ENCODE results near the gene BRD7. TPM values are rescaled to one million over a fixed set of nuclear protein-coding genes. Genes with fewer than 3 reads are reported as not detected.

BRD7 gene
- total RNA-seq, 1 experiment from 2014 or later = 45.6 TPM

GRCh38 chr16:50282010-50282538, 86.7 kb downstream of the BRD7 start:
- Histone ChIP-seq H3K27me3 (ENCODE audit: control insufficient read depth, insufficient read depth, low read length) (no peaks in the 10 kb centered on the region), H3K4me1 (ENCODE audit: control insufficient read depth, insufficient read depth, low read length) (no peaks in the 10 kb centered on the region), H3K36me3 (ENCODE audit: control insufficient read depth, insufficient read depth, low read length) (no peaks in the 10 kb centered on the region), H3K27ac (ENCODE audit: low read length) (no peak overlapping the region), H3K9me3 (ENCODE audit: control insufficient read depth, insufficient read depth, low read depth, low read length) (no peaks in the 10 kb centered on the region), H3K4me3 (ENCODE audit: low read depth in 2 of 2, low read length in 2 of 2) (no peak overlapping the region)
- ATAC-seq (no peak), DNase-seq (ENCODE audit: low read depth, low spot score) (no peak)
- CTCF ChIA-PET = no interaction called here
- TF ChIP-seq TCF7L2 (IDR thresholded peaks at IDR 0.05; ENCODE audit: low read depth, low read length) = no peak
- TF ChIP-seq CTCF (IDR thresholded peaks at IDR 0.05) = no peak
- no peak for TF ChIP-seq POLR2AphosphoS5 (IDR thresholded peaks at IDR 0.05; ENCODE audit: low read depth, low read length)
- no peak for TF ChIP-seq SIN3A (IDR thresholded peaks at IDR 0.05; ENCODE audit: borderline replicate concordance, insufficient read depth, low read depth, low read length)
- no peak for TF ChIP-seq REST (IDR thresholded peaks at IDR 0.05; ENCODE audit: insufficient read depth in 1 of 2, low read depth in 2 of 2, low read length in 1 of 2)
- BruUV-seq (replicated peaks) = no TSS peak
- intact Hi-C loops (cut with micrococcal nuclease; ENCODE audit: unreplicated experiment) = no loop called here
- in situ Hi-C loops (cut with HindIII; ENCODE audit: low pct_unique_long_range_greater_than_20kb, low sequenced_read_pairs) = no loop called here
- POLR2A ChIA-PET = interaction anchor here (0.6 kb wide), 1 partner anchor 7 kb away, joined by 3 read pairs; no protein-coding TSS in a partner anchor

GRCh38 chr16:50281391-50282009, 87.3 kb downstream of the BRD7 start:
- in situ Hi-C loops (cut with HindIII; ENCODE audit: low pct_unique_long_range_greater_than_20kb, low sequenced_read_pairs) = no loop called here
- intact Hi-C loops (cut with micrococcal nuclease; ENCODE audit: unreplicated experiment) = no loop called here
- Histone ChIP-seq H3K36me3 (ENCODE audit: control insufficient read depth, insufficient read depth, low read length) (no peaks in the 10 kb centered on the region), H3K4me1 (ENCODE audit: control insufficient read depth, insufficient read depth, low read length) (no peaks in the 10 kb centered on the region), H3K27ac (ENCODE audit: low read length) (no peak overlapping the region), H3K9me3 (ENCODE audit: control insufficient read depth, insufficient read depth, low read depth, low read length) (no peaks in the 10 kb centered on the region), H3K4me3 (ENCODE audit: low read depth in 2 of 2, low read length in 2 of 2) (no peak overlapping the region), H3K27me3 (ENCODE audit: control insufficient read depth, insufficient read depth, low read length) (no peaks in the 10 kb centered on the region)
- CTCF ChIA-PET = no interaction called here
- POLR2A ChIA-PET = no interaction called here
- TF ChIP-seq POLR2AphosphoS5 (IDR thresholded peaks at IDR 0.05; ENCODE audit: low read depth, low read length) = no peak
- no peak for TF ChIP-seq REST (IDR thresholded peaks at IDR 0.05; ENCODE audit: insufficient read depth in 1 of 2, low read depth in 2 of 2, low read length in 1 of 2)
- no peak for TF ChIP-seq SIN3A (IDR thresholded peaks at IDR 0.05; ENCODE audit: borderline replicate concordance, insufficient read depth, low read depth, low read length)
- TF ChIP-seq TCF7L2 (IDR thresholded peaks at IDR 0.05; ENCODE audit: low read depth, low read length) = no peak
- TF ChIP-seq CTCF (IDR thresholded peaks at IDR 0.05) = no peak
- BruUV-seq (replicated peaks) = no TSS peak
- no peak for DNase-seq (ENCODE audit: low read depth, low spot score)
- no peak for ATAC-seq
